GM21723 (cell line): ENCODE results near the gene SLC6A20.
"Not testable (repeated sequence)": the region's sequence is repeated elsewhere in the genome, so short reads cannot be mapped to it uniquely, and the experiment has no call there.

Source experiments
- ATAC-seq: cut with Tn5 transposase; IDR thresholded peaks from one replicate; pipeline ENCODE4 v1.9.1; 2021; ENCODE audit warnings: mild to moderate bottlenecking, moderate library complexity; ENCODE audit not compliant: unreplicated experiment

The SLC6A20 gene

GRCh38 chr3:45761831-45762230, 34.5 kb downstream of the SLC6A20 start:
- ATAC-seq, result no peak

GRCh38 chr3:45760878-45761711, 35.2 kb downstream of the SLC6A20 start:
- no peak for ATAC-seq

DNA sequence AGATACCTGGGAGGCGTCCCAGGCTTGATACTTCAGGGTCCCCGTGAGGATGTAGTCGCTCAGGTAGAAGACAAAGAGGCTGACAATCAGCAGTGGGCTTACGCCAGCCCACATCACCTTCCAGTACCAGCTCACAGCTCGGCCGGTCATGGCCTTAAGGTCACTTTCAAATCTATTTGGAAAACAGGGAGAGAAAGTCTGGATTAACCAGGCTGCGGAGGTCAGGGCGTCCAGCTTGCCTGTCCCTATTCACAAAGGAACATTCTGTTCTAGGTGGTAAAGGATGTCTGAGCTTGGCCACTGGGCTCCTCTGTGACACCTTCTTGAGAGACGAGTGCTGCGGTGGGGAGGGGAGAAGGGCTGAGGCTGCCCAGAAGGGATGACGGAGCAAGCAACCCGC, 36.5 kb downstream of the SLC6A20 start:
- no peak for ATAC-seq

GRCh38 chr3:45758871-45759270, 37.5 kb downstream of the SLC6A20 start:
- ATAC-seq, result no peak

DNA sequence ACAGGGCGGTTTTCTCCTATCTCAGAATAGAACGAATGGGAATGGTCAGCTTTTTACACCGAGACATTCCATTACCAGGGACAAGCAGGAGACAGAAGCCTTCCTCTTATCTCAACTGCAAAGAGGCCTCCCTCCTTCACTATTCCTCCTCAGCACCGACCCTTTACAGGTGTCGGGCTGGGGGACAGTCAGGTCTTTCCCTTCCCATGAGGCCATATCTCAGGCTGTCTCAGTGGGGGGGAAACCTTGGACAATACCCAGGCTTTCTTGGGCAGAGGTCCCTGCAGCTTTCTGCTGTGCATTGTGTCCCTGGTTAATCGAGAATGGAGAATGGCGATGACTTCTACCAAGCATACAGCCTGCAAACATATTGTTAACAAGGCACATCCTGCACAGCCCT, 39.2 kb downstream of the SLC6A20 start:
- ATAC-seq, result not testable (repeated sequence)

DNA sequence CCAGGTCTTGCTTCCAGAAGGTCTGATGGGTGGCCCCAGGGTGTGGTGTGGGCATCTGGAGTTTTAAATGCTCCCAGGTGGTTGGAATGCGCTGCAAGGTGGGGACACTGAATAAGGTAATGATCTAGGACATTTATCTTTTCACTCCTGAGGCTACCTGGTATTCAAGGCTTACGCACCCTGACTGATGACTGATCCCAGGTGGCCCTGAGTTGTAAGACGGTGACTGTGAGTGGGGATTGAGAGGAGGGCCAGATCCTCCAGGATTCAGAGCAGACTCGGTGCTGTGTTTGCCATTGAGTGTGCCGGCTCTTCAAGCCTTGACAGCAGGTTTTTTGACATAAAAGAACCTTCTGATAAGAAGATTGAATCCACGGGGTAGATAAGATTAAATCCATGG, 40.3 kb downstream of the SLC6A20 start:
- no peak for ATAC-seq

- ATAC-seq, result no peak
Measured at GRCh38 chr3:45754461-45754860, 41.9 kb downstream of the SLC6A20 start.

GRCh38 chr3:45753095-45753494, 43.2 kb downstream of the SLC6A20 start:
- ATAC-seq, result no peak

GRCh38 chr3:45751537-45752242, 44.6 kb downstream of the SLC6A20 start:
- no peak for ATAC-seq

GRCh38 chr3:45749880-45750279, 46.5 kb downstream of the SLC6A20 start:
- no peak for ATAC-seq

DNA sequence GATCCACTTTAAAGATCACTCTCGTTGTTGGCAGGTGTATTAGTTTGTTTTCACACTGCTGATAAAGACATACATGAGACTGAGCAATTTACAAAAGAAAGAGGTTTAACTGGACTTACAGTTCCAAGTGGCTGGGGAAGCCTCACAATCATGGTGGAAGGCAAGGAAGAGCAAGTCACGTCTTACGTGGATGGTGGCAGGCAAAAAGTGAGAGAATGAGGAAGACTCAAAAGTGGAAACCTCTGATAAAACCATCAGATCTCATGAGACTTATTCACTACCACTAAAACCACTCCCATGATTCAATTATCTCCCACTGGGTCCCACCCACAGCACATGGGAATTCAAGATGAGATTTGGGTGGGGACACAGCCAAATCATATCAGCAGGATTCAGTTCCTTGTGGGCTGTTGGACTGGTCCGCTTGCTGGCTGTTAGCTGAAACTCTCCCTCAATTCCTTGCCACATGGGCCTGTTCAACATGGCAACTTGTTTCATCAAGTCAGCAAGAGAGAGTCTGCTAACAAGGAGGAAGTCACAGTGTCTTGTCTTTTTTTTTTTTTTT, 47.2 kb downstream of the SLC6A20 start:
- ATAC-seq, result not testable (repeated sequence)

- no peak for ATAC-seq
Measured at GRCh38 chr3:45748068-45748467, 48.3 kb downstream of the SLC6A20 start.

DNA sequence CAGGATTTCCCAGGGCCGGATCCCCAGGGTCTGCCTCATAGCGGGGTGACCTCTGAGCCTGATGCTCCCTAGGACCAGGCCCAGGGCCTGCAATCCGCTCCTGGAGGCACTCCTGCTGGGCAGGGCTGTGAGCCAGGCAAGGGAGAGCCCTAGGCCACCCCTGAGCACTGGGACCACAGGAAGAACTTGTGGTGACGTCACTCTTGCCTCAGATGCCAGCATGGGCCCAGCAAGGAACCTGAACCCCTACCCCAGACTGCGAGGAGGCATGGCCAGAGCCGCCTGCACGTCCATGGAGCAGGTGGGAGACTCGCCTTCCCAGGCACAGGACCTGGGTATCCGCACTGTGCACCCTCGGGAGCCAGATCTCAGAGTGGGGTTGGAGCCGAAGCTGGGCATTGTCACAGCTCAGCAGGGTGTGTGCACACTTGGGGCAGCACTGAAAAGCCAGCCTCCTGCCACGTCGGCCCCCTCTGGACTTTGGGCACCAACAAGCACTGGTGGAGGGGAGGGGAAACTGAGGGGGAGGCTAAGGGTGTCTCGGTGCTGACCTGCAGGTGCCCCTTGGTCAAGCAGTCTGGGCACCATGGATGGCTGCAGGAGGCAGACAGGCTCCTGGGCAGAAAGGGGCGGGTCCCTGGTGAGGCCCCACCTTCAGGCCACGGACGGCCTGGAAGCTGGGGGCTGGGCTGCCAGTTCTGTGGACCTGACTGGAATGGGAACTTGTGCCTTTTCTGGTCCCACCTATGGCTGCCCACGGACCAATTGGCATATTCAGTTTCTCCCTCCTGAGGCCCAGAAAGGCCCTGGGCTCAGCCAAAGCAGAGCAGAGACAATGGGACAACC, 49.3 kb downstream of the SLC6A20 start:
- no peak for ATAC-seq

DNA sequence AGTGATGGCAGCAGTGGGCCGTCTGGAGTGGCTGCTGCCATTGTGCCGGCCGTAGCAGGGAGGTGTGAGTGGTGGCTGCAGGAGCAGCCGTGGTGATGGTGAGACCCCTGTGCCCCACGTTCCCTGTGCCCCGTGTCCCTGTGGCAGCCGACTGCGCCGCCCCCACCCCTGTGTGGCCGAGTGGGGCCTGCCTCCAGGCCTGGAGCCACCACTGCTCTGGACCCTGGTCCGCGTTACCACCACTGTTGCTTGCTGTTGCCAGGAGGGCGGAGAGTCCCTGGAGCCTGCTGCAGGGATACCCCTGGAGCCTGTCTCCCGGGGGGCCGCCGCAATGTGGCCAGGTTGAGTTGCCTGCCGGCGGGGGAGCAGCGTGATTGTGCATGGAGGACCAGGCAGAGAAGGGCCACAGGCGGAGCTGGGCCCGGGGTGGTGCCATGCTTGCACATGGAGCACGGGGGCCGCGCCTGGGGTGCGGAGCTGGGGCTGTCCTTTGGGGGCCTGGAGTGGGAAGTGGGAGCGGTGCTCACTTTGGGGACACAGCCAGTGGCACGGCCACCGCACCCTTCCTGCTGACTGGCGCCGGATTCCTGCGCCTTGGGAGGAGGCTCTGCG, 50.1 kb downstream of the SLC6A20 start:
- no peak for ATAC-seq

GRCh38 chr3:45742461-45743089, 53.8 kb downstream of the SLC6A20 start:
- ATAC-seq, result no peak

DNA sequence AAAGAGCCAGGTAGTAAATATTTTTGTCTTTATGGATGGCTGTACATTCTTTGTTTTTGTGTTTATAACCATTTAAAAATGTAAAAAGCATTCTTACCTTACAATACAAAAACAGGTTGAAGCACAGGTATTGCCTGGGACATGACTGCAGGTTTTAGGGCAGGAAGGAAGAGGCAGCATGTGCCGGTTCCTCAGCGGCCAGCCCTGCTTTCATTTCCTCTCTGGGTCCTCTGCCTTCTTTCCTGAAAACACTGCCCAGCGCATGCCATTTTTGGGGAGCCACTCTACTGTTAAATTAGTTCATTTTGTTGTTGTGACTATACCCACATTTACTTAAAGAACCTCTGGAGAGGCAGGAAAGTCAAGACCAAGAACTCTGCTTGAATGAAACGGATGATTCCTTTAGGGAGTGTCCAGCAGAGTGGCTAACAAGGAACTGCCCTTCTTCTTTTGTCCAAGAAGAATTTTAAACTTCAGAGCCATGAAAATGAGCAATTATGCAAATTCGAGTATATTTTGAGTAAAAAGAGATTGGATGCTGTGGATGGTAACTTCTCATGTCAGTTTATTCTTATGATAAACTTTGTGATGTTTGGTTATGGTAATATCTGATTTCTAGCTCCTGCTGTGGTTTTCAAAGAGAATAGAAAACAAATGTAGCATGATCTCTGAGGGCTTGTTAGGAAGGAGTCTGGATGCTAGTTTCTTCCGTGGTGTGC, 54.4 kb downstream of the SLC6A20 start:
- no peak for ATAC-seq

- no peak for ATAC-seq
Measured at GRCh38 chr3:45741247-45741646, 55.1 kb downstream of the SLC6A20 start.

GRCh38 chr3:45739991-45740390, 56.3 kb downstream of the SLC6A20 start:
- ATAC-seq, result no peak

- no peak for ATAC-seq
Measured at GRCh38 chr3:45737234-45737633, 59.1 kb downstream of the SLC6A20 start.

DNA sequence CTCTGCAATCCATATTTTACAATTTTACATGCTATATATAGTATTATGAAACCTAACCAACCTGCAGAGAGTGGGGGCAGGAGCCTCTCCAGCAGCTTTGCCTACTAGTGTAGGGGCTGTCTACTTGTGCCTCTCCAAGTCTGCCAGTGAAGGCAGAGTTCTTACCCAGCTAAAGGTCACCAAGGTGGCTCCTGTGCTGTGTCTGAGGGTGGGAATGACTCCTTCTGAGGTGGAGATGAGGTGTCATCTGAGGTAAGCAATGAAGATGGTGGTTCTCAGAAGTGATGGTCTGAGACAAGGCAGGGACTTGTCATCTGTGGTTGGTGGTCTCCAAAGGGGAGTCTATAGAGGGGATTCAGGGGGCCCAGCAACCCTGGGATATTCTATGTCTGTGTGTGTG, 59.6 kb downstream of the SLC6A20 start:
- ATAC-seq, result no peak
